HEK293 (cell line): ENCODE results near the gene ANKRD11.

Source experiments
- CTCF ChIP-seq: fragments of 450-650 bp; formaldehyde crosslinking; IDR thresholded peaks from 2 replicates; pipeline ENCODE4 v1.5.1; 2016; ENCODE audit warnings: missing biosample characterization, missing genetic modification characterization
- ELK4 ChIP-seq: IDR thresholded peaks from 2 replicates; pipeline ENCODE4 v1.6.1; 2011; ENCODE audit warnings: mild to moderate bottlenecking, low read depth, low read length, borderline replicate concordance
- GLI4 ChIP-seq: fragments of 450-650 bp; formaldehyde crosslinking; IDR thresholded peaks from 2 replicates; pipeline ENCODE4 v1.5.1; 2016; ENCODE audit warnings: missing biosample characterization, missing genetic modification characterization
- REST ChIP-seq: fragments of 450-650 bp; formaldehyde crosslinking; IDR thresholded peaks from 2 replicates; pipeline ENCODE4 v1.5.1; 2016; ENCODE audit warnings: missing biosample characterization, missing genetic modification characterization
- YY1 ChIP-seq: fragments of 450-650 bp; formaldehyde crosslinking; IDR thresholded peaks from 2 replicates; pipeline ENCODE4 v1.5.1; 2018; ENCODE audit warnings: missing biosample characterization, missing genetic modification characterization
- ZNF121 ChIP-seq: fragments of 450-650 bp; formaldehyde crosslinking; IDR thresholded peaks from 2 replicates; pipeline ENCODE4 v1.5.1; 2016; ENCODE audit warnings: missing biosample characterization, missing genetic modification characterization
- ZNF146 ChIP-seq: fragments of 450-650 bp; formaldehyde crosslinking; IDR thresholded peaks from 2 replicates; pipeline ENCODE4 v1.5.1; 2016; ENCODE audit warnings: missing biosample characterization, missing genetic modification characterization
- ZNF16 ChIP-seq: fragments of 450-650 bp; formaldehyde crosslinking; IDR thresholded peaks from 2 replicates; pipeline ENCODE4 v1.5.1; 2016; ENCODE audit warnings: low read depth, missing biosample characterization, missing genetic modification characterization
- ZNF184 ChIP-seq: fragments of 450-650 bp; IDR thresholded peaks from 2 replicates; pipeline ENCODE4 v1.5.1; 2018; ENCODE audit warnings: missing biosample characterization, mild to moderate bottlenecking, missing genetic modification characterization
- ZNF24 ChIP-seq: fragments of 450-650 bp; formaldehyde crosslinking; IDR thresholded peaks from 2 replicates; pipeline ENCODE4 v1.5.1; 2016; ENCODE audit warnings: missing biosample characterization, missing genetic modification characterization
- ZNF423 ChIP-seq: fragments of 450-650 bp; formaldehyde crosslinking; IDR thresholded peaks from 2 replicates; pipeline ENCODE4 v1.5.1; 2016; ENCODE audit warnings: missing biosample characterization, missing genetic modification characterization
- ZNF449 ChIP-seq: fragments of 450-650 bp; formaldehyde crosslinking; IDR thresholded peaks from 2 replicates; pipeline ENCODE4 v1.5.1; 2017; ENCODE audit warnings: missing biosample characterization, mild to moderate bottlenecking, missing genetic modification characterization, moderate library complexity
- ZNF513 ChIP-seq: fragments of 450-650 bp; IDR thresholded peaks from 2 replicates; pipeline ENCODE4 v1.5.1; 2018; ENCODE audit warnings: missing biosample characterization, missing genetic modification characterization
- ZSCAN18 ChIP-seq: fragments of 450-650 bp; formaldehyde crosslinking; IDR thresholded peaks from 2 replicates; pipeline ENCODE4 v1.5.1; 2016; ENCODE audit warnings: missing biosample characterization, missing genetic modification characterization

GRCh38 chr16:89230255-89230654 lies 260.1 kb downstream of the ANKRD11 start:
- TF ChIP-seq CTCF (tag by site-specific recombination) (no peak), ELK4 (no peak), YY1 (tag by site-specific recombination) (no peak), ZNF449 (no peak), ZSCAN18 (tag by site-specific recombination) (no peak), ZNF16 (tag by site-specific recombination) (no peak), ZNF513 (tag by site-specific recombination) (no peak), REST (tag by site-specific recombination) (no peak), ZNF121 (tag by site-specific recombination) (no peak), ZNF423 (tag by site-specific recombination) (no peak), ZNF146 (tag by site-specific recombination) (no peak), GLI4 (tag by site-specific recombination) (no peak), ZNF184 (tag by site-specific recombination) (no peak), ZNF24 (tag by site-specific recombination) (no peak)
